Small intestine (tissue), 7 donors: ENCODE measurements around the gene C16orf74. TPM values are rescaled to one million over a fixed set of nuclear protein-coding genes. Genes with fewer than 3 reads are reported as not detected.

ENCODE experiments used
- DNase-seq, 2 donors: peaks; one replicate each; pipeline versions ENCODE4 v3.0.0 to v3.0.0-alpha.2; 2013
- FAIRE-seq: peaks from 2 replicates; lab custom pipeline; 2012; peaks lifted over from hg19 to GRCh38; lab: Jason Lieb, UNC
- H3K27ac ChIP-seq, 3 donors: one replicate each; pipeline ENCODE4 v1.5.1; 2013; ENCODE audit warnings: low read length in 2 of 3, mild to moderate bottlenecking in 2 of 3, control low read depth in 1 of 3, inconsistent platforms in 1 of 3, low read depth in 1 of 3, moderate library complexity in 1 of 3
- H3K27me3 ChIP-seq, 3 donors: one replicate each; pipeline ENCODE4 v1.6.1; 2013; ENCODE audit warnings: low read length in 3 of 3, inconsistent platforms in 1 of 3; ENCODE audit not compliant: control insufficient read depth in 3 of 3, insufficient read depth in 3 of 3
- H3K36me3 ChIP-seq, 3 donors: one replicate each; pipeline ENCODE4 v1.6.1; 2013; ENCODE audit warnings: low read length in 3 of 3, inconsistent platforms in 1 of 3, low read depth in 1 of 3, mild to moderate bottlenecking in 1 of 3, moderate library complexity in 1 of 3; ENCODE audit not compliant: control insufficient read depth in 3 of 3, insufficient read depth in 2 of 3
- H3K4me1 ChIP-seq, 3 donors: one replicate each; pipeline ENCODE4 v1.6.1; 2013; ENCODE audit warnings: low read length in 2 of 3, inconsistent platforms in 1 of 3, low read depth in 1 of 3, mild to moderate bottlenecking in 1 of 3, moderate library complexity in 1 of 3; ENCODE audit not compliant: control insufficient read depth in 3 of 3, insufficient read depth in 2 of 3
- H3K4me3 ChIP-seq, 3 donors: one replicate each; pipeline ENCODE4 v1.5.1; 2013; ENCODE audit warnings: low read length in 3 of 3, control low read depth in 1 of 3, inconsistent platforms in 1 of 3, low read depth in 1 of 3, mild to moderate bottlenecking in 1 of 3, moderate library complexity in 1 of 3
- H3K9me3 ChIP-seq, 2 donors: one replicate each; pipeline ENCODE4 v1.6.1; 2013; ENCODE audit warnings: low read depth in 1 of 2, low read length in 1 of 2; ENCODE audit not compliant: control insufficient read depth in 2 of 2, insufficient read depth in 1 of 2
- WGBS, 3 donors: extraction: QIAGEN DNeasy Blood & Tissue Kit; methylation state at CpG; one replicate each; pipeline ENCODE4 v1.1.7; 2013; 5-methylcytosine and 5-hydroxymethylcytosine counted together
- polyA plus RNA-seq, 4 donors: library from polyadenylated mRNA; stranded (reverse) in 3 of 4; unstranded in 1 of 4; fragments of 200-250 nt in 3 of 4; fragments of 120-200 nt in 1 of 4; gene quantifications; one replicate each; pipeline versions ENCODE4 v1.2.1 to v1.2.3, GENCODE V29; 2013
- donor health status: healthy with polysubstance abuse.
- donor health status: control.
- donor health status: control.
- donor health status: Bipolar disorder and iron deficiency.
- donor health status: healthy.

The C16orf74 gene
- polyA plus RNA-seq, 4 donors: 1.2 to 5.6 (median 4.9) TPM; not detected in 1

DNA sequence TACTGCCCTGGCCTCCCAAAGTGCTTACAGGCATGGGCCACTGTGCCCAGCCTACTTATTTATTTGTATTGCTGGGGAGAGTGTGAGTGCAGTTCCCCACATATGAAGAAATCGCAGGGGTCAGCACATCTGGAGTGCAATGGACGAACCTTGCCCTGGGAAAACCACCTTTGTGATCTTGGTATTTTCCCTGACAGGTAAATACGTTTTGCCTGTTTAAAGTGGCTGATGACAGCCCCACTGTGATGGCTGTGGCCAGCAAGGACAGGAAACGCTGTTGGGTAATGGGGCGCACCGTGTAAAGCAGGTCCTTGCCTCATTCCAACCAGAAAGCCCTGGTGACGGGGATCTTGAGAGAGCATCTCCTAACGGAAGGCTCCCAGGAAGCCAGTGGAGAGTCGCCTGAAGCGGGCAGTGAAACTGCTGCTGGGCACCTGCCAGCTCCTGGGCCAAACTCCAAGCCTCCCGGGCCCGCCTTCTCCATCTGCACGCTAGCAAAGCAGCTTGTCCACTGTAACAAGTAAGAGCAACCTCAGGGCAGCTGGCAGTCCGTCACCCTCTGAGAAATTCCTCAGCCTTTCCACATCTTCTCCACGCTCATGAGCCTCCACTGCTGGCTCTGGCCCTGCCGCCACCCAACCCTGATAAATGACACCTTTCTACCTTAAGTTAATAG lies 30.9 kb upstream of the C16orf74 start:
- Histone ChIP-seq H3K4me1 (peaks cover 0 to 11% (median 0%) of the 10 kb centered on the region in 3 donors), H3K4me3 (no peak overlapping the region), H3K27ac (peak overlapping the region in 1 of 3 donors; percentile 42), H3K27me3 (no peaks in the 10 kb centered on the region), H3K36me3 (peaks cover 0 to 74% (median 9%) of the 10 kb centered on the region in 3 donors), H3K9me3 (no peaks in the 10 kb centered on the region)
- DNase-seq (peak; percentile 54 to 66), FAIRE-seq (no peak)
- WGBS, 3 donors: 23 to 64% (median 48%) methylated on average over 16 of the region's 16 CpGs

DNA sequence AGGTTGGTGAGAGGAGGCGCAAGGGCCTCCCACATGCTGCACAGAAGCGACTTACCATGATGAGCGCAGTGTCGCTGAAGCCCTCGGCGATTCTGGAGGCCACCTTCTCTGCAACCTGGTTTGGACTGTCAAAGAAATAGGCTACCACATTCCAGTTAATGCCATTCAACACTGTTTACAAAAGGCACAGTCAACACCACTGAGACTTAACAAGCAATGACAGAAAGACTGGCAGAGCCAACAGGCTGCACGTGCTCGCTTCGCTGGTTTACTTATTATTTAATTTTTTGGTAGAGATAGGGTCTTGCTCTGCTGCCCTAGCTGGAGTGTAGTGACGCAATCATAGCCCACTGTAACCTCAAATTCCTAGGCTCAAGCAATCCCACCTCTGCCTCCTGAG lies 30.3 kb upstream of the C16orf74 start:
- no peak overlapping the region for H3K27ac ChIP-seq
- no peaks in the 10 kb centered on the region for H3K27me3 ChIP-seq
- FAIRE-seq (no peak), DNase-seq (no peak)
- H3K4me1 ChIP-seq: peaks cover 0 to 11% (median 0%) of the 10 kb centered on the region in 3 donors
- no peak overlapping the region for H3K4me3 ChIP-seq
- WGBS, 3 donors: 89 to 91% (median 89%) methylated on average over 10 of the region's 10 CpGs
- peaks cover 0 to 67% (median 9%) of the 10 kb centered on the region in 3 donors for H3K36me3 ChIP-seq
- no peaks in the 10 kb centered on the region for H3K9me3 ChIP-seq

DNA sequence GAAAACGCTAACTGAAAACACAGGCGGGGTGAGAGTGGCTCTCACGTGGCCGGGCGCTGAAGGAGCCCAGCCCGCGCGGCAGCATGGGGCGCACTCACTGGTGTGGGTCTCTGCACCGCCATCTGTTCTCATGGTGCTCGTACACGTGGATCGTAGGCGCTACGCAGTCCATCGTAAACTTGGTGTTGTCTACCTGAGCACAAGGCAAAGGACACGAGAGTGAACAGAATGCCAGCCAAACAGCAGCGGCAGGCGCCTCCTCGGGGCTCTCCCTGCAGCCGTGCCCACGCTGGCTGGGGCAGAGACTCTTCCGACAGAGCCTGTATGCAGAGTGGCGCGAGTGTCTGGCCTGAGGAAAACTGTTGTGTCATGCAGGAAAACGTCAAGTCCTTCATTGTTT lies 29.4 kb upstream of the C16orf74 start:
- Histone ChIP-seq H3K4me1 (peaks cover 0 to 11% (median 0%) of the 10 kb centered on the region in 3 donors), H3K4me3 (no peak overlapping the region), H3K27me3 (no peaks in the 10 kb centered on the region), H3K36me3 (peaks cover 0 to 65% (median 9%) of the 10 kb centered on the region in 3 donors), H3K9me3 (no peaks in the 10 kb centered on the region), H3K27ac (no peak overlapping the region)
- FAIRE-seq (no peak), DNase-seq (no peak)
- 93 to 95% (median 94%) methylated on average over 25 to 26 of the region's 26 CpGs for WGBS, 3 donors

DNA sequence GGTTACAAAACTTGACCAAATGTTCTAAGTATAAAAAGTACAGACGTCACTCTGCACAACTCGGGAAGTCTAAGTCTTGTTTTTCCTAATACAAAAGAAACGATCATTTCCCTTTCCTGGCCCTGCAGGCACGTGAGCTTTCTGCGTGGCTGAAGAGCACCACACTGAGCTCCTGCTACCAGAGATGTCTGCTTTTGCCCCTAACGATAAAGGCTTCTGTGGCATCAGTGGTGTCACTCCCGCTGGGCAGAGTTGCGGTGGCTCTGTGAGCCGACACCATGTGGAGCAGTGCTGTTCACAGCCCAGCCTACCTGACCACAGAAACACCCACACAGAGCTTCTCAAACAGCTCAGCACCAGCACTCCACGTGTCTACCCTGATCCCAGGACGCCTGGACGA lies 28.0 kb upstream of the C16orf74 start:
- H3K27me3 ChIP-seq: no peaks in the 10 kb centered on the region
- no peak overlapping the region for H3K27ac ChIP-seq
- DNase-seq (no peak), FAIRE-seq (no peak)
- peaks cover 0 to 11% (median 0%) of the 10 kb centered on the region in 3 donors for H3K4me1 ChIP-seq
- H3K4me3 ChIP-seq: no peak overlapping the region
- peaks cover 0 to 59% (median 9%) of the 10 kb centered on the region in 3 donors for H3K36me3 ChIP-seq
- H3K9me3 ChIP-seq: no peaks in the 10 kb centered on the region
- WGBS, 3 donors: 73 to 91% (median 74%) methylated on average over 12 of the region's 12 CpGs

DNA sequence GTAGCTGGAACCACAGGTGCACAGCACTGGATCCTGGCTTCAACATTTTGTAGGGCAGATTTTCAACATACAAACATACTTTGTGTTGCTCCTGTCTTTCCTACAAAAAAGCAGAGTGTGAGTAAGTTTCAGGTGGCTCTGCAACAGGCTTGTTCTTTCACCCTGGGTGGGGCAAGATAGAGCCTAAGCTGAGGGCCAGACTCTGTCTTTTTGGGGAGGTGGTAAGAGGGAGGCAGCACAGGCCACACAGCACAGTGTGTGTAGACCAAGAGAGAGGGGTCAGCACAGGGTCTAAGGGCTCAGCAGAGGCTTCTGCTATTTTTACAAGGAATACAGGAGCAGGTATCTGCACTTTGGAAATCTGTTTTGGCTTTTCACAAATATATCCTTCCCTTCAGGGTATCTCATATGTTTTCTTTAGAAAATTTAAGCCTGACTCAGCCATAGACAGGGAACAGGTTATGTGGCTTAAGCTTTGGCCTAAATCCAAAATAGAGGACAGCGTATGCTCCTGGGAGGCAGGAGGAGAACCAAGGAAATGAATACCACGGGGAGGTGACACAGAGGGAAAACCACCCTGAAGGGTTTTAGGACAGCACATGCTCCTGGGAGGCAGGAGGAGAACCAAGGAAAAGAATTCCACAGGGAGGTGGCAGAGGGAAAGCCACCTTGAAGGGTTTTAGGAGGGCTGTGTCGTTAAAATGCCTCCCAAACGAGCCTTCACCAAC lies 26.9 kb upstream of the C16orf74 start:
- no peak for DNase-seq
- no peak for FAIRE-seq
- H3K27me3 ChIP-seq: no peaks in the 10 kb centered on the region
- WGBS, 3 donors: 75 to 81% (median 79%) methylated on average over 4 of the region's 4 CpGs
- no peaks in the 10 kb centered on the region for H3K9me3 ChIP-seq
- H3K27ac ChIP-seq: peak overlapping the region in 1 of 3 donors; percentile 46
- H3K36me3 ChIP-seq: peaks cover 0 to 55% (median 9%) of the 10 kb centered on the region in 3 donors
- H3K4me3 ChIP-seq: no peak overlapping the region
- H3K4me1 ChIP-seq: peaks cover 0 to 10% (median 0%) of the 10 kb centered on the region in 3 donors

DNA sequence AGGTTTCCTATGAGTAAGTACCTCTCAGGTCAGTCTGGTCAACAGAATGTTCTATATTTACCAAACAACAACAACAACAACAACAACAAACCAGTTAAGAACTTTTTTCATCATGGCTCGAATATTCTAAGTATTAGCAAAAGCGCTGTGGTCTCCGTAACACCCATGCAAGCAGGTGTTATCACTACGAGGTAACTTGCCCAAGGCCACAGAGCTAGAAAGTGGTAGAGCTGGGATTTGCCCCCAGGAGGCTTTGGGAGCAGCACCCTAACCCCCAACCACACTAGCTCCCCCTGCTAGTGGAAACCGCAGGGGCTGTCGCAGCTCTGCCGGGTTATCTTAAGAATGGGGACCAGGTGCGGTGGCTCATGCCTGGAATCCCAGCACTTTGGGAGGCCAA lies 23.9 kb upstream of the C16orf74 start:
- Histone ChIP-seq H3K9me3 (no peaks in the 10 kb centered on the region), H3K4me3 (no peak overlapping the region), H3K4me1 (no peaks in the 10 kb centered on the region), H3K27ac (no peak overlapping the region), H3K36me3 (peaks cover 0 to 26% (median 7%) of the 10 kb centered on the region in 3 donors), H3K27me3 (no peaks in the 10 kb centered on the region)
- FAIRE-seq (no peak), DNase-seq (no peak)
- WGBS, 3 donors: 89 to 96% (median 95%) methylated on average over 8 of the region's 8 CpGs

DNA sequence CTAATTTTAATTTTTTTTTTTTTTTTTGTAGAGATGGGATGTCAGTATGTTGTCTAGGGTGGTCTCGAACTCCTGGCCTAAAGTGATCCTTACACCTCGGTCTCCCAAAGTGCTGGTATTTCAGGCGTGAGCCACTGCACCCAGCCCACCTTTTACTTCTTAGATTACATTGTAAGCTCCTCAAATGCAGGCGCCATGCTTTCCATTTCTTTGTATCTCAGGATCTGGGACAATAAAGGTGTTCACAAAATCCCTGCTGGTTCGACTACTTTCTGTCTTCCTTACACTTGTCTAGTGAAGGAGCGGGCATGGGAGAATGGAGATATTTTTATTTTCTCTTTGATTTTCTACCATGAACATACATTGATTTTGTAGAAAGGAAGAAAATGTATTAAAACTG lies 23.2 kb upstream of the C16orf74 start:
- 73 to 81% (median 78%) methylated on average over 6 of the region's 6 CpGs for whole genome bisulfite sequencing, 3 donors
- FAIRE-seq: no peak
- DNase-seq: no peak

DNA sequence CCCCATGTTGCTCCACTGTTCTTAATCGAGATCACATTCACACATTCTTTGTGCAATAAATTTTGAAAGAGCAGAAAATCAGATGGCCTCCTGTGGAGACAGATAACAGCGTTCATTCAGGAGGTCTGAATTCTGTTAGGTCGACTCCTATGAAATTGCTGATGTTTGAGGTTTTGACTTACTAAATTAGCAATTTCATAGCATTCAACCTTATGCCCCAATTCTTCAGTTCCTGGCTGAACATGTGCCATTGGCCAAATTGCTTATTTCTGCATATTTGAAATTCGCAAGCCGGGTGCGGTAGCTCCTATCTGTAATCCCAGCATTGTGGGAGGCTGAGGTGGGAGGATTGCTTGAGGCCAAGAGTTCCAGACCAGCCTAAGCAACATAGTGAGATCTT lies 22.1 kb upstream of the C16orf74 start:
- no peaks in the 10 kb centered on the region for H3K4me1 ChIP-seq
- FAIRE-seq (no peak), DNase-seq (no peak)
- no peak overlapping the region for H3K27ac ChIP-seq
- 92 to 94% (median 93%) methylated on average over 6 of the region's 6 CpGs for WGBS, 3 donors
- peaks cover 0 to 11% (median 2%) of the 10 kb centered on the region in 3 donors for H3K36me3 ChIP-seq
- no peaks in the 10 kb centered on the region for H3K9me3 ChIP-seq
- no peak overlapping the region for H3K4me3 ChIP-seq
- no peaks in the 10 kb centered on the region for H3K27me3 ChIP-seq

More for the DNA sequence above, 23.2 kb upstream of the C16orf74 start:
- Histone ChIP-seq H3K27ac (no peak overlapping the region), H3K36me3 (peaks cover 0 to 20% (median 7%) of the 10 kb centered on the region in 3 donors), H3K4me1 (no peaks in the 10 kb centered on the region), H3K4me3 (no peak overlapping the region), H3K27me3 (no peaks in the 10 kb centered on the region), H3K9me3 (no peaks in the 10 kb centered on the region)
